CD4-positive, alpha-beta memory T cell (primary cell): ENCODE results near the gene SULT4A1. TPM values are rescaled to one million over a fixed set of nuclear protein-coding genes. Genes with fewer than 3 reads are reported as not detected.

Source experiments
- CTCF ChIA-PET: fragments of 350-600 bp; sonication (Branson Sonifier 250); formaldehyde crosslinking; loops from one replicate; lab custom pipeline; 2021; ENCODE audit warnings: inconsistent platforms; ENCODE audit not compliant: partially characterized antibody; lab: Charles Lee
- POLR2A ChIA-PET: fragments of 350-600 bp; sonication (Branson Sonifier 250); formaldehyde crosslinking; loops from one replicate; lab custom pipeline; 2021; ENCODE audit not compliant: partially characterized antibody; lab: Charles Lee
- DNase-seq, 5 donors: peaks; one replicate each; pipeline versions ENCODE4 v3.0.0 to v3.0.0-alpha.2; 2020 to 2022; ENCODE audit warnings: mixed read lengths in 1 of 5
- H3K27ac ChIP-seq: one replicate; pipeline ENCODE4 v1.7.0; 2013; ENCODE audit warnings: low read depth, low read length
- H3K27me3 ChIP-seq: 2 replicates; pipeline ENCODE4 v1.7.0; 2013; ENCODE audit warnings: mild to moderate bottlenecking, low read length, moderate library complexity; ENCODE audit not compliant: insufficient read depth
- H3K36me3 ChIP-seq: 2 replicates; pipeline ENCODE4 v1.7.0; 2013; ENCODE audit warnings: mild to moderate bottlenecking, low read length, moderate library complexity; ENCODE audit not compliant: insufficient read depth
- H3K4me1 ChIP-seq: 2 replicates; pipeline ENCODE4 v1.7.0; 2013; ENCODE audit warnings: mild to moderate bottlenecking, low read length, moderate library complexity; ENCODE audit not compliant: insufficient read depth
- H3K4me3 ChIP-seq, 2 donors: one replicate each; pipeline ENCODE4 v1.7.0; 2013; ENCODE audit warnings: low read length in 2 of 2, mild to moderate bottlenecking in 1 of 2
- H3K9me3 ChIP-seq, 2 donors: one replicate each; pipeline ENCODE4 v1.7.0; 2013; ENCODE audit warnings: low read length in 2 of 2, control low read depth in 1 of 2; ENCODE audit not compliant: control insufficient read depth in 1 of 2
- H3K27ac Mint-ChIP-seq, 7 donors: one replicate each; pipeline ENCODE4 v1.8.0; 2020 to 2021; ENCODE audit warnings: mixed read lengths in 7 of 7, mild to moderate bottlenecking in 6 of 7, inconsistent platforms in 3 of 7, moderate library complexity in 3 of 7
- H3K27me3 Mint-ChIP-seq, 2 donors: one replicate each; pipeline ENCODE4 v1.8.0; 2020 to 2021; ENCODE audit warnings: mixed read lengths in 2 of 2
- H3K36me3 Mint-ChIP-seq, 2 donors: one replicate each; pipeline ENCODE4 v1.8.0; 2020 to 2021; ENCODE audit warnings: mixed read lengths in 2 of 2, inconsistent platforms in 1 of 2, mild to moderate bottlenecking in 1 of 2
- H3K4me1 Mint-ChIP-seq, 4 donors: one replicate each; pipeline ENCODE4 v1.8.0; 2020 to 2021; ENCODE audit warnings: mixed read lengths in 4 of 4, mild to moderate bottlenecking in 1 of 4
- H3K4me3 Mint-ChIP-seq, 8 donors: one replicate each; pipeline ENCODE4 v1.8.0; 2020 to 2021; ENCODE audit warnings: mixed read lengths in 8 of 8, mild to moderate bottlenecking in 7 of 8, moderate library complexity in 6 of 8, inconsistent platforms in 3 of 8
- H3K9me3 Mint-ChIP-seq, 8 donors: one replicate each; pipeline ENCODE4 v1.8.0; 2020 to 2021; ENCODE audit warnings: mixed read lengths in 8 of 8, mild to moderate bottlenecking in 5 of 8, inconsistent platforms in 3 of 8, moderate library complexity in 1 of 8
- intact Hi-C: fragments of 100-400 bp; cut with micrococcal nuclease; formaldehyde crosslinking; loops from one replicate; pipeline ENCODE4 v1.15.1; 2023
- polyA plus RNA-seq, 2 donors: library from polyadenylated mRNA; unstranded; fragments of 300-500 nt; fragmentation: Illumina TruSeq; gene quantifications; one replicate each; pipeline ENCODE4 v1.2.3, GENCODE V29; 2021
- total RNA-seq, 2 experiments: library from RNA; stranded (reverse); gene quantifications; one replicate each; pipeline ENCODE4 v1.2.3, GENCODE V29; 2021

The SULT4A1 gene
- total and polyA plus RNA-seq, 4 experiments from 2014 or later = not detected

DNA sequence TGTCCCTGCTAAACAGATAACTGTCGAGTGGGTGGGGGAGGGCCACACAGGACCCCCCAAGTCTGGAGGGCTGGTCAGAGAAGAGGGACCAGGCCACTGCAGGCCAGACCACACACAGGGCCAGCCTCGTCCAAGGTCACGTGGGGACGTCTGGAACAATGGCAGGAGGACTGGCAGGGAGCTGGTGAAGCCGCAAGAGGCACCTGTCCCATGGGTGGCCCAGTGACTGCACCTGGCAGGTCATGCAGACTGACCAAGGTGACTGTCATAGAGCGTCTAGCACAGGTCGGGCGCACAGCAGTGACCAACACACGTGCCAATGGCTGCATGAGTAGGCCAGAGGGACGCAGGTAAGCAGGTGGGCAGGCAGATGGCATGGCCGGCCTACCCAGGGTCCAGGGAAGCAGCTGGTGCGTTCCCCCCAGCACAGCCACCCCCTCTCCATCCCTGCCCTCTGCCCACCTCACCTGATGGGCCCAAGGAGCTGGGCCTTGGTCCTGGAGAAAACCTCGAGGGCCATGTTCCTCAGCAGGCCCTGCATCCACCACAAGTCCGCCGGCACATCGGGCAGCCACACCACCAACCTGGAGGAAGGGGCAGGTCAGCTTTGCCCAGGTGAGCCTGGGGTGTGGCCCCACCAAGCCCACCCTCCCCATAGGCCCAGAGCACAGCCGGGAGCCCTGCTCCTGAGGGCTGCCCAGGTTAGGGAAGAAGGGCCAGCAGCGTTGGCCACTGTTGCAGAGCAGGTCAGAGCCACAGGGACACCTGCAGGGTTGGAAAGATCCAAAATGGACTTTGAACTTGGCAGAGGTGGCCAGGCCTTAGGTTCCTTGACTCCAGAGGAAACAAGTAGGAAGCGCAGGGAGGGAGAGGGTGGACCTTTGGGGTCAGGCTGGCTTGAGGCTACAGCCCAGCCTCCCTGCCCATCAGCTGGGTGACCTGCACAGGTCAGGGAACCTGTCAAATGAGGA lies 19.1 kb upstream of the SULT4A1 start:
- H3K27me3 Mint-ChIP-seq = peaks cover 14 to 20% of the 10 kb centered on the region in 2 donors
- H3K36me3 ChIP-seq = no peaks in the 10 kb centered on the region
- POLR2A ChIA-PET = no interaction called here
- H3K4me1 ChIP-seq = no peaks in the 10 kb centered on the region
- H3K4me1 Mint-ChIP-seq = peaks cover 0 to 8% (median 3%) of the 10 kb centered on the region in 4 donors
- no peaks in the 10 kb centered on the region for H3K36me3 Mint-ChIP-seq
- no peak overlapping the region for H3K4me3 ChIP-seq
- H3K4me3 Mint-ChIP-seq = no peak overlapping the region
- intact Hi-C loops = loop anchor here (10.0 kb wide), 1 partner anchor 743 kb away; no protein-coding TSS in a partner anchor
- H3K27ac ChIP-seq = no peak overlapping the region
- H3K27ac Mint-ChIP-seq = no peak overlapping the region
- H3K27me3 ChIP-seq = no peaks in the 10 kb centered on the region
- no peaks in the 10 kb centered on the region for H3K9me3 Mint-ChIP-seq
- CTCF ChIA-PET = interaction anchor here (1.8 to 2.0 kb wide), 2 partner anchors 63 to 65 kb away, joined by 7 read pairs; no protein-coding TSS in a partner anchor
- no peaks in the 10 kb centered on the region for H3K9me3 ChIP-seq
- no peak for DNase-seq

DNA sequence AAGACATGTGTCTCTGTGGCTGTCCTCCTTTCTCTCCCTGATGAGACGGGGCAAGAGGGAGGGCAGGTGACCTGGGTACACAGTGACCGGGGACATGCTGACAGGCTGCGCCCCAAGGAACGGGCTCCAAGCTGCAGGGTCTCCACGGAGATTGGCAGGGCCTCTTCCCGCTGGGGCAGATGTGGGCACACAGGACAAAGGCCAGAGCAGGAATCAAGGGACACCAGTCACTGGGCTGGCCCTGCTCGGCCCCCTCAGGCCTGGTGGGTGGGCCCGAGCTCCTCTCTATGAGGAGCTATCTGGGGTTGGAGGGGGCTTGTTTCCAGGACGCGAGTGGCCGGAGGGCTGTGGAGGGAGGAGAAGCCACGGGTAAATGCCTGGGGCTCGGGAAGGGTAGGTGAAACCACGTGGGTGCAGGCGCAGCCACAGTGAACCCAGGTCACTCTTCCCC lies 18.3 kb upstream of the SULT4A1 start:
- Mint-ChIP-seq H3K27ac (no peak overlapping the region), H3K4me3 (no peak overlapping the region), H3K36me3 (no peaks in the 10 kb centered on the region), H3K27me3 (peaks cover 14 to 27% of the 10 kb centered on the region in 2 donors), H3K4me1 (peaks cover 0 to 8% (median 3%) of the 10 kb centered on the region in 4 donors), H3K9me3 (no peaks in the 10 kb centered on the region)
- H3K36me3 ChIP-seq = no peaks in the 10 kb centered on the region
- ChIA-PET CTCF (no interaction called here), POLR2A (no interaction called here)
- no peak for DNase-seq
- H3K4me1 ChIP-seq = no peaks in the 10 kb centered on the region
- no peak overlapping the region for H3K4me3 ChIP-seq
- no peaks in the 10 kb centered on the region for H3K9me3 ChIP-seq
- no peaks in the 10 kb centered on the region for H3K27me3 ChIP-seq
- intact Hi-C loops = loop anchor here (10.0 kb wide), 1 partner anchor 744 kb away; no protein-coding TSS in a partner anchor
- H3K27ac ChIP-seq = no peak overlapping the region

DNA sequence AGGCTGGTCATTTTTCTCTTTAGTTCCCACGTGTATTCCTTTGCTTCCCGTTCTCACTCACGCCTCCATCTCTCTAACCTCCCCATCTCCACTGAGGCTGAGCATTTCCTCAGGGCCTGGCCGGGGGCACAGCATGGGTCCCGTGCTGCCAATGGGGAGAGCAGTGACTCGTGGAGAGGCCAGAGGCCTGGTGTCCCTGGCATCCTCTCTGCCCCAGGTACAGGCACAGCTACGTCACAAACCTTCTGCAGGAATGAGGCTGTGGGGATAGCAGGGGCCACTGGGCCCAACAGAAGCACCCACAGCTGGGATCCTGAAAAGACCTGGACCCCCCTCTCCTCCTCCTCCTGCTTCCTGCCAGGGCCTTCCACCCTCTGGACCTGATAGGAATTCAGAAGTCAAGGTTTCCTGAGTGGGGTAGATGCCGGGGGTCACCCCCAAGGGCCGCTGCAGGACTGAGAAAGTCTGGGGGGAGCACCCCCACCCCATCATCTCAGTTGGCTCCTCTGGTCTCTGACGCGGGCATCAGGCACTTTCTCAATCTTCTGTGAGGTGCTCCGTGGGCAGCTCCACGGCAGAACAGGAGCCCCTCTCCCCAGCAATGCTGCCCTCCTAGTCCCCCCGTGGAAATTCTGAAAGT lies 17.7 kb upstream of the SULT4A1 start:
- no peak overlapping the region for H3K4me3 Mint-ChIP-seq
- peaks cover 0 to 8% (median 2%) of the 10 kb centered on the region in 4 donors for H3K4me1 Mint-ChIP-seq
- intact Hi-C loops = loop anchor here (10.0 kb wide), 1 partner anchor 745 kb away; no protein-coding TSS in a partner anchor
- H3K27me3 Mint-ChIP-seq = peaks cover 15 to 26% of the 10 kb centered on the region in 2 donors
- CTCF ChIA-PET = no interaction called here
- no peaks in the 10 kb centered on the region for H3K9me3 ChIP-seq
- H3K27ac Mint-ChIP-seq = no peak overlapping the region
- no peaks in the 10 kb centered on the region for H3K36me3 Mint-ChIP-seq
- DNase-seq = no peak
- no peaks in the 10 kb centered on the region for H3K27me3 ChIP-seq
- no peak overlapping the region for H3K4me3 ChIP-seq
- POLR2A ChIA-PET = no interaction called here
- H3K27ac ChIP-seq = no peak overlapping the region
- no peaks in the 10 kb centered on the region for H3K9me3 Mint-ChIP-seq
- H3K4me1 ChIP-seq = no peaks in the 10 kb centered on the region
- H3K36me3 ChIP-seq = no peaks in the 10 kb centered on the region

DNA sequence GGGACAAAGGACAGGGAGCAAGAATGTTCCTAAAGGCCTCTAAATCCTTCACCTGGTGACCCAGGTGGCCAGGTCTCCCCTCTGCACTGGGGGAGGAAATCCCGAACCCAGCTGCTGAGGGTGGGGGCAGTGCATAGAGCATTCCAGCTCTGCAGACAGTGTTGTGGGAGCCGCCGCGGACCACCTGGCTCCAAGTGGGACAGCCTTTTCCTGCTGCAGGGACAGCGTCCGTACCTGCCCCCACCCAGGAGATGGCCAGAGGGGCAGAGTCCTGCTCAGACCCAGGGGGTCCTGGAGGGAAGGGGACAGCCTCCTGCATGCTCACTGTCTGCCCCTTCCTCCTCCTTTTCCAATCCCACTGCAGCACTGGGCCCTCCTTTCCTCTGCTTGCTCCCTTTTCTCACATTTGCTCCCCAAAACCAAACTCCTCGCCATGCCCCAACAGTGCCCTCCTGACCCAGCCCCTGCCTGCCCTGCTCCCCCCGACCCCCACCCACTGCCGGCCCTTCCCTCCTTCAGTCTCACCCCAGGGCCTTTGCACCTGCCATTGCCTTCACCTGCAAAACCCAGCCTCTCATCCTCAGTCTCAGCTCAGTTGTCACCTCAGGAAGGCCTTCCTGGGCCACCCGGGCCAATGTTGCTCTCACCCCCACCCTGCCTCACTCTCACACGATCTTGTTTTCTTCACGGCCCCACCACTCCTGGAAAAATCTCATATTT lies 16.7 kb upstream of the SULT4A1 start:
- no peaks in the 10 kb centered on the region for H3K9me3 ChIP-seq
- POLR2A ChIA-PET = no interaction called here
- H3K4me3 ChIP-seq = no peak overlapping the region
- Mint-ChIP-seq H3K4me3 (no peak overlapping the region), H3K27ac (no peak overlapping the region), H3K27me3 (peaks cover 21 to 34% of the 10 kb centered on the region in 2 donors), H3K9me3 (no peaks in the 10 kb centered on the region), H3K36me3 (no peaks in the 10 kb centered on the region), H3K4me1 (no peaks in the 10 kb centered on the region)
- CTCF ChIA-PET = no interaction called here
- H3K36me3 ChIP-seq = no peaks in the 10 kb centered on the region
- no peak for DNase-seq
- no peak overlapping the region for H3K27ac ChIP-seq
- H3K4me1 ChIP-seq = no peaks in the 10 kb centered on the region
- H3K27me3 ChIP-seq = no peaks in the 10 kb centered on the region
- intact Hi-C loops = no loop called here

DNA sequence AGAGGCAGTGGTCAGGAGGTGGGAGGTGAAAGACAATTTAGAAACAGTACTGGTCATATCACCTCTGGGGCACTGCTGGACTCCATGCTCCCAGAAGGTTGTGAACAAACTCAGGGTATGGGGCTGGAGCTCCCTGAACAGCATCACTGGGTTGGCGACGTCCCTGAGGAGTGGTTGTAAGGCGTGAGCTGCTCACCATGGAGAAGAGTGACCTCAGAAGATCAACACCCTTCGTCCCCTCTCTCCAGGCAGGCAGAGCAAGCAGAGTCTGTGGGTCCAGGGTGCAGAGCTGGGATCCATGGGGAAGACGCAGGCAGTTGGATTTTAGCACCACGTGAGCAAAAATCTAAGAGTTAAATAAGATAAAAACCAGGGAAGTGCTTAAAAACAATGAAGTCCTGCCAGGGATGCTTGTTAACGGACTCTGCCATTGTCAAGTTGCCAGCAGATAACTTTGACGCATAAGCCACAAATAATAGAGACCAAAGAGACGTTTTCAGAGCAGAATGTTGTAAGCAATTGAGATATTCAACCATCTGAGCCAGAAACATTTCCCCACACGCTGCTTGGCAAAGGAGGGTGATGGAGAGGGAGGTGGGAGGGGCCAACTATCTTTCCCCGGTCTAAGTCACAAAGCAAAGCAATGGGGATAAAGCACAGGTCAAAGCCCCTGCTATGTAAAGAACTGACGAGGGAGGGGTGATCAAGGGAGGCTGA lies 15.9 kb upstream of the SULT4A1 start:
- intact Hi-C loops = no loop called here
- no peaks in the 10 kb centered on the region for H3K36me3 Mint-ChIP-seq

DNA sequence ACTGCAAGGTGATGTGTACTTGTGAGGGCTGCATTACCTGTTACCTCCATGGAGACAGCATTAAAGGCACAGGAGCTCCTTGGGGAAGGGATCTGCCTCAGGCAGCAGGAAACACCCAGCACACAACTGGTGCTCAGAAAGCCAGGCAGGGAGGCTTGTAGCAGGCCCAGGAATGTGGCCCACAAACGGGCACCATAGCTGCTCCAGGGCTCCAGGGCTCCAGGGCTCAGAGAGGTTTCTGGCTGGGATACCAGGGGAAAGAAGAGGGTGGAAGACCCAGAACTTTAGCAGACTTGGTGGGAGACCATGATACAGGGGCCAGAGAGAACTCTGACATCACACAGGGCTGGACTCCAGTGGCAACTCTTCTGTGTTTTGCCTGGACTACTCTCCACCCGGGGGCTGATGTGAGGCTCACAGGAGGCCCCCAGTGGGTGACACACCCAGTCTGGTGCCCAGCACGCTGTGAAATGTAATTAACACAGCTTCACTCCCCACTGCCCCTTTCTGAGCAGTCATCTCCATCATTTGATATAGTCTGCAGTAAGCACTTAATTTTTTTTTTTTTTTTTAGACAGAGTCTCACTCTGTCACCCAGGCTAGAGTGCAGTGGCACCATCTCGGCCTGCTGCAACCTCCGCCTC lies 14.7 kb upstream of the SULT4A1 start:
- peaks cover 0 to 3% (median 0%) of the 10 kb centered on the region in 8 donors for H3K9me3 Mint-ChIP-seq
- H3K27ac Mint-ChIP-seq = no peak overlapping the region
- H3K27ac ChIP-seq = no peak overlapping the region
- DNase-seq = no peak
- CTCF ChIA-PET = interaction anchor here (1.1 kb wide), 1 partner anchor 8 kb away, joined by 4 read pairs; no protein-coding TSS in a partner anchor
- H3K4me3 Mint-ChIP-seq = no peak overlapping the region
- no peak overlapping the region for H3K4me3 ChIP-seq
- no peaks in the 10 kb centered on the region for H3K4me1 ChIP-seq
- no peaks in the 10 kb centered on the region for H3K36me3 ChIP-seq
- POLR2A ChIA-PET = no interaction called here
- intact Hi-C loops = no loop called here
- peaks cover 31 to 35% of the 10 kb centered on the region in 2 donors for H3K27me3 Mint-ChIP-seq
- no peaks in the 10 kb centered on the region for H3K4me1 Mint-ChIP-seq
- no peaks in the 10 kb centered on the region for H3K9me3 ChIP-seq
- no peaks in the 10 kb centered on the region for H3K36me3 Mint-ChIP-seq
- H3K27me3 ChIP-seq = no peaks in the 10 kb centered on the region

More for the DNA sequence above, 15.9 kb upstream of the SULT4A1 start:
- Histone ChIP-seq H3K27ac (no peak overlapping the region), H3K9me3 (no peaks in the 10 kb centered on the region), H3K36me3 (no peaks in the 10 kb centered on the region), H3K27me3 (no peaks in the 10 kb centered on the region), H3K4me1 (no peaks in the 10 kb centered on the region), H3K4me3 (no peak overlapping the region)
- Mint-ChIP-seq H3K4me1 (no peaks in the 10 kb centered on the region), H3K4me3 (no peak overlapping the region), H3K9me3 (peaks cover 0 to 3% (median 0%) of the 10 kb centered on the region in 8 donors), H3K27me3 (peaks cover 27 to 37% of the 10 kb centered on the region in 2 donors), H3K27ac (no peak overlapping the region)
- ChIA-PET CTCF (no interaction called here), POLR2A (no interaction called here)
- no peak for DNase-seq
